Activated CD8-positive, alpha-beta T cell treated with anti-CD3 and anti-CD28 coated beads for 36 hours (primary cell): ENCODE data around the gene ELF5. TPM values are rescaled to one million over a fixed set of nuclear protein-coding genes. Genes with fewer than 3 reads are reported as not detected.

Experiments
- ATAC-seq: fragments of 200-7000 bp; cut with Tn5 transposase; one replicate; pipeline ENCODE4 v1.10.0; 2021; ENCODE audit warnings: mild to moderate bottlenecking, moderate library complexity
- CTCF ChIA-PET: fragments of 350-600 bp; sonication (Branson Sonifier 250); formaldehyde crosslinking; loops from one replicate; lab custom pipeline; 2021; ENCODE audit warnings: antibody characterized with exemption; lab: Charles Lee
- POLR2A ChIA-PET: fragments of 350-600 bp; sonication (Branson Sonifier 250); formaldehyde crosslinking; loops from one replicate; lab custom pipeline; 2021; ENCODE audit warnings: antibody characterized with exemption; lab: Charles Lee
- DNase-seq: peaks from one replicate; pipeline ENCODE4 v3.0.0-alpha.2; 2020
- H3K27ac Mint-ChIP-seq: one replicate; pipeline ENCODE4 v1.8.0; 2021; ENCODE audit warnings: mild to moderate bottlenecking, mixed read lengths
- H3K27me3 Mint-ChIP-seq: one replicate; pipeline ENCODE4 v1.8.0; 2021; ENCODE audit warnings: mixed read lengths
- H3K36me3 Mint-ChIP-seq: one replicate; pipeline ENCODE4 v1.8.0; 2021; ENCODE audit warnings: low read depth, mixed read lengths
- H3K4me1 Mint-ChIP-seq: one replicate; pipeline ENCODE4 v1.8.0; 2021; ENCODE audit warnings: low read depth, mixed read lengths
- H3K4me3 Mint-ChIP-seq: one replicate; pipeline ENCODE4 v1.8.0; 2021; ENCODE audit warnings: mild to moderate bottlenecking, moderate library complexity, mixed read lengths
- H3K9me3 Mint-ChIP-seq: one replicate; pipeline ENCODE4 v1.8.0; 2021; ENCODE audit warnings: mixed read lengths
- intact Hi-C: fragments of 100-400 bp; cut with micrococcal nuclease; formaldehyde crosslinking; loops from one replicate; pipeline ENCODE4 v1.10.0; 2022
- total RNA-seq, 2 experiments: library from RNA; stranded (reverse); gene quantifications; one replicate each; pipeline ENCODE4 v1.2.3, GENCODE V29; 2021
- TF ChIP-seq, protein P1 (sequence below): fragments of 200-600 bp; IDR thresholded peaks from one replicate; pipeline ENCODE4 v1.8.0; 2022; ENCODE audit warnings: antibody characterized with exemption, mild to moderate bottlenecking

ELF5 gene
- total RNA-seq, 2 experiments from 2014 or later: not detected

DNA sequence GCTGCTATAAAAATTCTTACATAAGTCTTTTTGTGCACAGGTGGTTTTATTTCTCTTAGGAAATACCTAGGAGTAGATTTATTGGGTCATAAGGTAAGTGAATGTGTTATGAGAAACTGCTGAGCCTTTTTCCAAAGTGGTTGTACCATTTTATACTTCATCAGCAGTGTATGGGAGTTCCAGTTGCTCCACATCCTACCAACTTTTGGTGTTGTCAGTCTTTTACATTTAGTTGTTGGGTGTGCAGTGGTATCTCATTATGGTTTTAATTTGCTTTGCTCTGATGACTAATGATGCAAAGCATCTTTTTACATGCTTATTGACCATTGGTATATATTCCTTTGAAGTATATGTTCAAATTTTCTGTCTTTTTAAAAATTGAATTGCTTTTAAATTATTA, 71.8 kb downstream of the ELF5 start:
- no peak overlapping the region for H3K27ac Mint-ChIP-seq
- no peaks in the 10 kb centered on the region for H3K9me3 Mint-ChIP-seq
- H3K36me3 Mint-ChIP-seq: peaks cover 2% of the 10 kb centered on the region
- ATAC-seq (no peak), DNase-seq (no peak)
- intact Hi-C loops: no loop called here
- no peaks in the 10 kb centered on the region for H3K27me3 Mint-ChIP-seq
- POLR2A ChIA-PET: no interaction called here
- peaks cover 28% of the 10 kb centered on the region for H3K4me1 Mint-ChIP-seq
- CTCF ChIA-PET: interaction anchor here (1.5 kb wide), 1 partner anchor 26 kb away, joined by 6 read pairs; no protein-coding TSS in a partner anchor
- H3K4me3 Mint-ChIP-seq: no peak overlapping the region
- TF ChIP-seq, protein P1, sequence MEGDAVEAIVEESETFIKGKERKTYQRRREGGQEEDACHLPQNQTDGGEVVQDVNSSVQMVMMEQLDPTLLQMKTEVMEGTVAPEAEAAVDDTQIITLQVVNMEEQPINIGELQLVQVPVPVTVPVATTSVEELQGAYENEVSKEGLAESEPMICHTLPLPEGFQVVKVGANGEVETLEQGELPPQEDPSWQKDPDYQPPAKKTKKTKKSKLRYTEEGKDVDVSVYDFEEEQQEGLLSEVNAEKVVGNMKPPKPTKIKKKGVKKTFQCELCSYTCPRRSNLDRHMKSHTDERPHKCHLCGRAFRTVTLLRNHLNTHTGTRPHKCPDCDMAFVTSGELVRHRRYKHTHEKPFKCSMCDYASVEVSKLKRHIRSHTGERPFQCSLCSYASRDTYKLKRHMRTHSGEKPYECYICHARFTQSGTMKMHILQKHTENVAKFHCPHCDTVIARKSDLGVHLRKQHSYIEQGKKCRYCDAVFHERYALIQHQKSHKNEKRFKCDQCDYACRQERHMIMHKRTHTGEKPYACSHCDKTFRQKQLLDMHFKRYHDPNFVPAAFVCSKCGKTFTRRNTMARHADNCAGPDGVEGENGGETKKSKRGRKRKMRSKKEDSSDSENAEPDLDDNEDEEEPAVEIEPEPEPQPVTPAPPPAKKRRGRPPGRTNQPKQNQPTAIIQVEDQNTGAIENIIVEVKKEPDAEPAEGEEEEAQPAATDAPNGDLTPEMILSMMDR: no peak

DNA sequence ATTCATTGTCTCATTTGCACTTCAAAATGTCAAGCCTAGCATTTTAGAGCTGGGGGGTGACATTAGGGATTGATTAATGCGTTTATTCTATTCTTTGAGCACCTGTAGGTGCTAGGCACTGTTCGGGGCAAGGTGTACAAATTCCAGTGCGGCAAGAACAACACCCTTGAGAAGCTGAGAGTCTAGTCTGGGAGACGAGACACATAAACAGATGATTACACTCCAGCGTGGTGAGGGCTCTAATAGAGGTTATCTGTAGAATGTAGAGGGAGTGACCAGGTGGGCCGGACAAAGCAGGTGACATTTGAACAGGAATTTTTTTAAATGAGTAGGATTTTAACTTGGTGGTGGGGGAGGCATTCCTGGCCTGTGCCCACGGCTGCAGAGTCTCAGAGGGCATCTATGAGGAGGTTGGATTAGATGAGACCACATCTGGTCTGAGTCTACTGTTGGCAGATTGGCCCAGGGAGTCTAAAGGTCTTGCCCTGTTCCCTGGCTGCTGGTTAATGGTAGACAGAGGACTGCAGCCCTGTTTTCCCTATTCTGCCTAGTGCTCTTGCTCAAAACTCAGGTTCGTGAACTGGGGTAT, 73.9 kb downstream of the ELF5 start:
- no peak for ATAC-seq
- Mint-ChIP-seq H3K27me3 (no peaks in the 10 kb centered on the region), H3K27ac (peak overlapping the region; percentile 92), H3K4me1 (peaks cover 26% of the 10 kb centered on the region), H3K36me3 (peaks cover 2% of the 10 kb centered on the region), H3K9me3 (no peaks in the 10 kb centered on the region), H3K4me3 (peak overlapping the region; percentile 87)
- CTCF ChIA-PET: interaction anchor here (0.6 to 1.4 kb wide), 2 partner anchors 29 to 72 kb away, joined by 4 to 6 read pairs; no protein-coding TSS in a partner anchor
- intact Hi-C loops: no loop called here
- POLR2A ChIA-PET: interaction anchor here (1.2 kb wide), 1 partner anchor 37 kb away, joined by 4 read pairs; no protein-coding TSS in a partner anchor
- no peak for DNase-seq
- TF ChIP-seq, protein P1: no peak

GRCh38 chr11:34438529-34439507, 74.8 kb downstream of the ELF5 start, which contains the start of gene CAT:
CAT (plus strand) TSS chr11:34438934; CDS start chr11:34439014, 80 bp downstream.
- TF ChIP-seq, protein P1: no peak
- Mint-ChIP-seq H3K9me3 (no peaks in the 10 kb centered on the region), H3K4me1 (peaks cover 17% of the 10 kb centered on the region), H3K4me3 (peak within 1 kb of the TSS; percentile 87), H3K36me3 (peaks cover 2% of the 10 kb centered on the region), H3K27ac (peak within 1 kb of the TSS; percentile 92), H3K27me3 (no peaks in the 10 kb centered on the region)
- ChIA-PET CTCF (interaction anchor here (0.9 to 2.1 kb wide), 5 partner anchors 8 to 442 kb away, joined by 3 to 10 read pairs (median 4); partner anchors contain the start of gene ABTB2), POLR2A (interaction anchor here (1.5 kb wide), 1 partner anchor 9 kb away, joined by 4 read pairs; no protein-coding TSS in a partner anchor)
- DNase-seq: peak; percentile 99
- ATAC-seq: peak; percentile 97
- intact Hi-C loops: no loop called here

GRCh38 chr11:34437224-34438125, 76.1 kb downstream of the ELF5 start:
- H3K4me1 Mint-ChIP-seq: peaks cover 12% of the 10 kb centered on the region
- no peak for ATAC-seq
- intact Hi-C loops: no loop called here

More at GRCh38 chr11:34437224-34438125, 76.1 kb downstream of the ELF5 start:
- Mint-ChIP-seq H3K36me3 (peaks cover 2% of the 10 kb centered on the region), H3K27ac (no peak overlapping the region), H3K9me3 (no peaks in the 10 kb centered on the region), H3K4me3 (peak overlapping the region; percentile 87), H3K27me3 (no peaks in the 10 kb centered on the region)
- ChIA-PET CTCF (interaction anchor here (0.9 to 2.1 kb wide), 6 partner anchors 9 to 441 kb away, joined by 3 to 10 read pairs (median 4); partner anchors contain the start of gene ABTB2), POLR2A (interaction anchor here (0.8 to 1.5 kb wide), 2 partner anchors 11 to 702 kb away, joined by 3 to 4 read pairs; partner anchors contain the start of gene CD44)
- DNase-seq: no peak
- TF ChIP-seq, protein P1: no peak
